K562 (cell line): ENCODE measurements around the gene SLC6A9. TPM values are rescaled to one million over a fixed set of nuclear protein-coding genes. Genes with fewer than 3 reads are reported as not detected.

Source experiments
- CBX2 ChIP-seq: fragments of 200-600 bp; sonication (generic); IDR thresholded peaks from one replicate; pipeline ENCODE4 v1.6.1; 2012; ENCODE audit warnings: mild to moderate bottlenecking, low read length, inconsistent platforms; ENCODE audit not compliant: insufficient read depth, poor library complexity, severe bottlenecking
- CBX8 ChIP-seq: fragments of 200-600 bp; sonication (generic); IDR thresholded peaks from 2 replicates; pipeline ENCODE4 v1.6.1; 2012; ENCODE audit warnings: borderline replicate concordance, mixed run types, low read depth, mild to moderate bottlenecking, moderate library complexity, mixed read lengths, low read length, control low read depth, inconsistent platforms; ENCODE audit not compliant: poor library complexity, severe bottlenecking; ENCODE audit errors: extremely low read depth
- DPF2 ChIP-seq: fragments of 450-650 bp; IDR thresholded peaks from 2 replicates; pipeline ENCODE4 v1.6.1; 2016
- E2F3 ChIP-seq: fragments of 250-450 bp; sonication (Bioruptor Pico); IDR thresholded peaks from 2 replicates; pipeline ENCODE4 v1.4.0; 2020; ENCODE audit warnings: mild to moderate bottlenecking
- FOS ChIP-seq: IDR thresholded peaks from 3 replicates; pipeline ENCODE4 v1.6.1; 2011; ENCODE audit not compliant: insufficient read length; ENCODE audit errors: extremely low read depth
- HNRNPH1 ChIP-seq: fragments of 200-400 bp; formaldehyde crosslinking; optimal IDR thresholded peaks from 2 replicates; pipeline ENCODE3; 2017; ENCODE audit warnings: low read depth, mild to moderate bottlenecking, low read length, moderate library complexity
- KLF1 ChIP-seq: fragments of 450-650 bp; IDR thresholded peaks from 2 replicates; pipeline ENCODE4 v1.6.1; 2016; ENCODE audit warnings: missing genetic modification characterization, missing compliant biosample characterization
- KLF16 ChIP-seq: IDR thresholded peaks from 2 replicates; pipeline ENCODE4 v1.6.1; 2016; ENCODE audit warnings: antibody characterized with exemption
- LEF1 ChIP-seq: fragments of 450-650 bp; IDR thresholded peaks from 2 replicates; pipeline ENCODE4 v1.6.1; 2016; ENCODE audit warnings: mild to moderate bottlenecking
- PRPF4 ChIP-seq: fragments of 200-400 bp; formaldehyde crosslinking; IDR thresholded peaks from one replicate; pipeline ENCODE4 v1.6.1; 2017; ENCODE audit warnings: low read length, low read depth, mild to moderate bottlenecking; ENCODE audit not compliant: insufficient read depth, poor library complexity, severe bottlenecking
- SREBF1 ChIP-seq: fragments of 150-350 bp; IDR thresholded peaks from 2 replicates; pipeline ENCODE4 v1.6.1; 2014; ENCODE audit warnings: antibody characterized with exemption, low read depth, low read length, borderline replicate concordance
- TGIF2 ChIP-seq: sonication (generic); formaldehyde crosslinking; IDR thresholded peaks from 2 replicates; pipeline ENCODE4 v1.8.1; 2022; ENCODE audit warnings: mild to moderate bottlenecking, missing genetic modification reagents, moderate library complexity
- ZBTB1 ChIP-seq: sonication (generic); formaldehyde crosslinking; IDR thresholded peaks from 2 replicates; pipeline ENCODE4 v1.8.1; 2023; ENCODE audit warnings: missing genetic modification reagents, low read depth, mild to moderate bottlenecking, borderline replicate concordance
- ZNF174 ChIP-seq: fragments of 250-450 bp; sonication (Bioruptor Pico); IDR thresholded peaks from 2 replicates; pipeline ENCODE4 v1.4.0; 2020; ENCODE audit warnings: mild to moderate bottlenecking
- ZNF311 ChIP-seq: fragments of 250-450 bp; sonication (Bioruptor Pico); IDR thresholded peaks from 2 replicates; pipeline ENCODE4 v1.4.0; 2020; ENCODE audit warnings: mild to moderate bottlenecking, moderate library complexity
- ZNF324 ChIP-seq: fragments of 250-450 bp; sonication (Bioruptor Pico); IDR thresholded peaks from 2 replicates; pipeline ENCODE4 v1.4.0; 2020; ENCODE audit warnings: mild to moderate bottlenecking
- ZNF583 ChIP-seq: fragments of 250-450 bp; sonication (Bioruptor Pico); IDR thresholded peaks from 2 replicates; pipeline ENCODE4 v1.4.0; 2020
- ZZZ3 ChIP-seq: fragments of 450-650 bp; IDR thresholded peaks from 2 replicates; pipeline ENCODE4 v1.6.1; 2016; ENCODE audit warnings: antibody characterized with exemption, mild to moderate bottlenecking, moderate library complexity
- polyA plus RNA-seq, 8 experiments: library from polyadenylated mRNA; depleted of rRNA in 4 of 8; stranded (reverse) in 5 of 8; unstranded in 3 of 8; fragments of >200 nt; fragmentation: Nextera tagmentation in 2 of 8; fragmentation: Illumina TruSeq in 1 of 8; extraction: Ambion mirVana in 2 of 8; extraction: Trizol in 1 of 8; gene quantifications; 2 replicates each; pipeline versions ENCODE4 v1.2.1 to v1.2.3, GENCODE V29; 2011 to 2014; ENCODE audit warnings: inconsistent platforms in 1 of 8, missing spikeins in 1 of 8
- total RNA-seq, 7 experiments: library from RNA; depleted of rRNA in 6 of 7; stranded (reverse); fragments of >200 nt in 6 of 7; fragmentation: Illumina TruSeq in 2 of 7; extraction: Trizol in 2 of 7; gene quantifications; 2 replicates each; pipeline versions ENCODE4 v1.2.1 to v1.2.3, GENCODE V29; 2011 to 2021; ENCODE audit warnings: low replicate concordance in 1 of 7
- TF ChIP-seq, protein P1 (sequence below), 2 experiments: IDR thresholded peaks; 2 replicates each; pipeline ENCODE4 v1.6.1; 2011; ENCODE audit warnings: borderline replicate concordance in 1 of 2, control low read depth in 1 of 2, low read depth in 1 of 2, low read length in 1 of 2, mild to moderate bottlenecking in 1 of 2, mixed read lengths in 1 of 2, moderate library complexity in 1 of 2; ENCODE audit not compliant: insufficient read depth in 1 of 2, insufficient read length in 1 of 2, poor library complexity in 1 of 2, severe bottlenecking in 1 of 2; ENCODE audit errors: extremely low read depth in 1 of 2
- TF ChIP-seq, protein P2 (sequence below): IDR thresholded peaks from 2 replicates; pipeline ENCODE4 v1.6.1; 2011; ENCODE audit warnings: borderline replicate concordance, low read depth, mild to moderate bottlenecking, moderate library complexity, low read length; ENCODE audit not compliant: insufficient read depth, poor library complexity, severe bottlenecking
- TF ChIP-seq, protein P3 (sequence below): fragments of 450-650 bp; formaldehyde crosslinking; IDR thresholded peaks from 2 replicates; pipeline ENCODE4 v1.4.0; 2022; ENCODE audit warnings: missing genetic modification characterization
- TF ChIP-seq, protein P4 (sequence below), 2 experiments: fragments of 250-450 bp in 1 of 2; fragments of 450-650 bp in 1 of 2; sonication (Bioruptor Pico) in 1 of 2; IDR thresholded peaks; 2 replicates each; pipeline versions ENCODE4 v1.6.1 to v1.8.0; 2016 to 2021; ENCODE audit warnings: mild to moderate bottlenecking in 2 of 2, moderate library complexity in 2 of 2, missing compliant biosample characterization in 1 of 2, missing genetic modification characterization in 1 of 2

Gene SLC6A9
- total and polyA plus RNA-seq, 9 of the 15 experiments (the other 6 are each of a cell fraction or from before 2014, with no cell fraction given), result 0.17 to 18.7 (median 2.9) TPM

GRCh38 chr1:44035726-44036408, 4.6 kb upstream of the SLC6A9 start (continued):
- peak; percentile 97 for TF ChIP-seq E2F3
- peak; percentile 68; the same call in 1 of the 2 replicates for TF ChIP-seq SREBF1
- peak; percentile 98 for TF ChIP-seq LEF1
- TF ChIP-seq CBX2, result no peak
- TF ChIP-seq, protein P1, sequence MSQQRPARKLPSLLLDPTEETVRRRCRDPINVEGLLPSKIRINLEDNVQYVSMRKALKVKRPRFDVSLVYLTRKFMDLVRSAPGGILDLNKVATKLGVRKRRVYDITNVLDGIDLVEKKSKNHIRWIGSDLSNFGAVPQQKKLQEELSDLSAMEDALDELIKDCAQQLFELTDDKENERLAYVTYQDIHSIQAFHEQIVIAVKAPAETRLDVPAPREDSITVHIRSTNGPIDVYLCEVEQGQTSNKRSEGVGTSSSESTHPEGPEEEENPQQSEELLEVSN (IDR thresholded peaks at IDR 0.05; ENCODE audit: borderline replicate concordance in 1 of 2, extremely low read depth in 1 of 2, insufficient read depth in 1 of 2, insufficient read length in 1 of 2, low read depth in 1 of 2, low read length in 1 of 2, poor library complexity in 1 of 2, severe bottlenecking in 1 of 2), result no peak
- peak; percentile 88; the same call in 1 of the 2 replicates for TF ChIP-seq ZNF174 (CRISPR knock-in tag)
- peak; percentile 98 for TF ChIP-seq ZNF583 (CRISPR knock-in tag)
- TF ChIP-seq ZNF324 (CRISPR knock-in tag), result peak; percentile 70; the same call in 1 of the 2 replicates
- TF ChIP-seq KLF16, result peak; percentile 100
- TF ChIP-seq ZZZ3, result no peak
- TF ChIP-seq FOS, result no peak
- no peak for TF ChIP-seq PRPF4
- TF ChIP-seq DPF2, result peak; percentile 100
- TF ChIP-seq HNRNPH1, result no peak
- TF ChIP-seq ZNF311 (CRISPR knock-in tag), result peak; percentile 97
- TF ChIP-seq, protein P2, sequence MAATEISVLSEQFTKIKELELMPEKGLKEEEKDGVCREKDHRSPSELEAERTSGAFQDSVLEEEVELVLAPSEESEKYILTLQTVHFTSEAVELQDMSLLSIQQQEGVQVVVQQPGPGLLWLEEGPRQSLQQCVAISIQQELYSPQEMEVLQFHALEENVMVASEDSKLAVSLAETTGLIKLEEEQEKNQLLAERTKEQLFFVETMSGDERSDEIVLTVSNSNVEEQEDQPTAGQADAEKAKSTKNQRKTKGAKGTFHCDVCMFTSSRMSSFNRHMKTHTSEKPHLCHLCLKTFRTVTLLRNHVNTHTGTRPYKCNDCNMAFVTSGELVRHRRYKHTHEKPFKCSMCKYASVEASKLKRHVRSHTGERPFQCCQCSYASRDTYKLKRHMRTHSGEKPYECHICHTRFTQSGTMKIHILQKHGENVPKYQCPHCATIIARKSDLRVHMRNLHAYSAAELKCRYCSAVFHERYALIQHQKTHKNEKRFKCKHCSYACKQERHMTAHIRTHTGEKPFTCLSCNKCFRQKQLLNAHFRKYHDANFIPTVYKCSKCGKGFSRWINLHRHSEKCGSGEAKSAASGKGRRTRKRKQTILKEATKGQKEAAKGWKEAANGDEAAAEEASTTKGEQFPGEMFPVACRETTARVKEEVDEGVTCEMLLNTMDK, result peak; percentile 12
- TF ChIP-seq TGIF2 (CRISPR knock-in tag), result no peak
- TF ChIP-seq ZBTB1 (CRISPR knock-in tag), result no peak
- TF ChIP-seq CBX8, result no peak
- TF ChIP-seq, protein P3, sequence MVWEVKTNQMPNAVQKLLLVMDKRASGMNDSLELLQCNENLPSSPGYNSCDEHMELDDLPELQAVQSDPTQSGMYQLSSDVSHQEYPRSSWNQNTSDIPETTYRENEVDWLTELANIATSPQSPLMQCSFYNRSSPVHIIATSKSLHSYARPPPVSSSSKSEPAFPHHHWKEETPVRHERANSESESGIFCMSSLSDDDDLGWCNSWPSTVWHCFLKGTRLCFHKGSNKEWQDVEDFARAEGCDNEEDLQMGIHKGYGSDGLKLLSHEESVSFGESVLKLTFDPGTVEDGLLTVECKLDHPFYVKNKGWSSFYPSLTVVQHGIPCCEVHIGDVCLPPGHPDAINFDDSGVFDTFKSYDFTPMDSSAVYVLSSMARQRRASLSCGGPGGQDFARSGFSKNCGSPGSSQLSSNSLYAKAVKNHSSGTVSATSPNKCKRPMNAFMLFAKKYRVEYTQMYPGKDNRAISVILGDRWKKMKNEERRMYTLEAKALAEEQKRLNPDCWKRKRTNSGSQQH (CRISPR knock-in tag), result peak; percentile 97
- TF ChIP-seq KLF1 (tag), result peak; percentile 98
- TF ChIP-seq, protein P4, sequence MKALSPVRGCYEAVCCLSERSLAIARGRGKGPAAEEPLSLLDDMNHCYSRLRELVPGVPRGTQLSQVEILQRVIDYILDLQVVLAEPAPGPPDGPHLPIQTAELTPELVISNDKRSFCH (CRISPR knock-in tag; IDR thresholded peaks at IDR 0.05), result no peak
- TF ChIP-seq, protein P4 (tag; IDR thresholded peaks at IDR 0.05), result peak; percentile 99
